Smooth muscle cell (in vitro differentiated cells): ENCODE results near the gene CROCC2. TPM values are rescaled to one million over a fixed set of nuclear protein-coding genes. Genes with fewer than 3 reads are reported as not detected.

ENCODE experiments used
- DNase-seq: peaks from one replicate; lab custom pipeline; 2025; ENCODE audit not compliant: unreplicated experiment; lab: John Stamatoyannopoulos, UW
- H2AFZ ChIP-seq: fragments of 200-600 bp; sonication (generic); 2 replicates; pipeline ENCODE4 v1.6.0; 2016; ENCODE audit warnings: antibody characterized with exemption, low read depth, mild to moderate bottlenecking
- H3F3A ChIP-seq: fragments of 200-600 bp; sonication (generic); 2 replicates; pipeline ENCODE4 v1.6.0; 2017; ENCODE audit warnings: antibody characterized with exemption, low read depth
- H3K27ac ChIP-seq: fragments of 200-600 bp; sonication (generic); 2 replicates; pipeline ENCODE4 v1.5.1; 2016; ENCODE audit warnings: low read depth, mild to moderate bottlenecking
- H3K27me3 ChIP-seq: fragments of 200-600 bp; sonication (generic); 2 replicates; pipeline ENCODE4 v1.6.1; 2016; ENCODE audit warnings: low read depth, mild to moderate bottlenecking
- H3K36me3 ChIP-seq: fragments of 200-600 bp; sonication (generic); 2 replicates; pipeline ENCODE4 v1.5.1; 2016; ENCODE audit warnings: low read depth
- H3K4me1 ChIP-seq: fragments of 200-600 bp; sonication (generic); 2 replicates; pipeline ENCODE4 v1.5.1; 2016; ENCODE audit warnings: low read depth
- H3K4me2 ChIP-seq: fragments of 200-600 bp; sonication (generic); 2 replicates; pipeline ENCODE4 v1.6.0; 2016; ENCODE audit warnings: mild to moderate bottlenecking
- H3K4me3 ChIP-seq: fragments of 200-600 bp; sonication (generic); 2 replicates; pipeline ENCODE4 v1.5.1; 2016; ENCODE audit warnings: mild to moderate bottlenecking
- H3K79me2 ChIP-seq: fragments of 200-600 bp; sonication (generic); 2 replicates; pipeline ENCODE4 v1.6.0; 2016; ENCODE audit warnings: low read depth, mild to moderate bottlenecking
- H3K9ac ChIP-seq: fragments of 200-600 bp; sonication (generic); 2 replicates; pipeline ENCODE4 v1.6.0; 2016; ENCODE audit warnings: low read depth
- H3K9me3 ChIP-seq: fragments of 200-600 bp; sonication (generic); replicated peaks from 2 replicates; pipeline ENCODE4 v1.5.1; 2016; ENCODE audit warnings: low read depth
- H4K20me1 ChIP-seq: fragments of 200-600 bp; sonication (generic); 2 replicates; pipeline ENCODE4 v1.6.0; 2016; ENCODE audit warnings: low read depth
- whole genome bisulfite sequencing: methylation state at CpG from one replicate; pipeline ENCODE4 v1.1.7; 2016; ENCODE audit warnings: low lambda C conversion rate; 5-methylcytosine and 5-hydroxymethylcytosine counted together
- polyA plus RNA-seq: library from polyadenylated mRNA; unstranded; fragments of >200 nt; fragmentation: Nextera tagmentation; extraction: Ambion mirVana; gene quantifications from 2 replicates; pipeline ENCODE4 v1.2.1, GENCODE V29; 2016
- total RNA-seq: library from RNA; depleted of rRNA; stranded (reverse); fragments of >200 nt; gene quantifications from 2 replicates; pipeline ENCODE4 v1.2.3, GENCODE V29; 2014
- TF ChIP-seq, protein P1 (sequence below): fragments of 200-600 bp; sonication (generic); IDR thresholded peaks from 2 replicates; pipeline ENCODE4 v1.5.1; 2017; ENCODE audit warnings: borderline replicate concordance, mild to moderate bottlenecking, antibody characterized with exemption; ENCODE audit not compliant: insufficient read depth, poor library complexity, severe bottlenecking

Gene CROCC2
- total and polyA plus RNA-seq, 2 experiments from 2014 or later = not detected

DNA sequence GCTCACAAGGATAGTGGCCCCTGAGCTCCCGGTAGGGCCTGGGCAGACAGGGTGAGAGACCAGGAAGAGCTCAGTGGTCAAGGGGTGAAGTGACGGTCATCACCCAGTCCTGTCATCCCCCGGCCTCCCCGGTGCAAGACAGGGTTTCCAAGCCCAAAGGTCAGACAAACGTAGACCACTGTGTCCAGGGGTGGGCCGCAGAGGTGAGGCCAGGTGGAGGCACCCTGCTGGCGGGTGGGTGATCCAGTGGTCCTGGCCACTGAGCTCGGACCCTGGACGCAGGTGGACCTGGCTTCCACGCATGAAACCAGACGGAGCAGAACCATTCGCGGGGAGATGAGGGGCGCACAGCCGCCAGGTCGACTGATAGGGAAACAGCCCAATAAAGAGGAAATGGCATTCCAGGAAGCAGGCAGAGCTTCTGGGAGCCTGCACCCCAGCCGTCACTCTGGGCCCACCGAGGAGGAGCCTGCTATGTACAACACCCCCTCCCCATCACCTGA is 77.9 kb downstream of the CROCC2 start:
- H3K9me3 ChIP-seq = no peaks in the 10 kb centered on the region
- H3K36me3 ChIP-seq = no peaks in the 10 kb centered on the region
- no peaks in the 10 kb centered on the region for H3F3A ChIP-seq
- TF ChIP-seq, protein P1, sequence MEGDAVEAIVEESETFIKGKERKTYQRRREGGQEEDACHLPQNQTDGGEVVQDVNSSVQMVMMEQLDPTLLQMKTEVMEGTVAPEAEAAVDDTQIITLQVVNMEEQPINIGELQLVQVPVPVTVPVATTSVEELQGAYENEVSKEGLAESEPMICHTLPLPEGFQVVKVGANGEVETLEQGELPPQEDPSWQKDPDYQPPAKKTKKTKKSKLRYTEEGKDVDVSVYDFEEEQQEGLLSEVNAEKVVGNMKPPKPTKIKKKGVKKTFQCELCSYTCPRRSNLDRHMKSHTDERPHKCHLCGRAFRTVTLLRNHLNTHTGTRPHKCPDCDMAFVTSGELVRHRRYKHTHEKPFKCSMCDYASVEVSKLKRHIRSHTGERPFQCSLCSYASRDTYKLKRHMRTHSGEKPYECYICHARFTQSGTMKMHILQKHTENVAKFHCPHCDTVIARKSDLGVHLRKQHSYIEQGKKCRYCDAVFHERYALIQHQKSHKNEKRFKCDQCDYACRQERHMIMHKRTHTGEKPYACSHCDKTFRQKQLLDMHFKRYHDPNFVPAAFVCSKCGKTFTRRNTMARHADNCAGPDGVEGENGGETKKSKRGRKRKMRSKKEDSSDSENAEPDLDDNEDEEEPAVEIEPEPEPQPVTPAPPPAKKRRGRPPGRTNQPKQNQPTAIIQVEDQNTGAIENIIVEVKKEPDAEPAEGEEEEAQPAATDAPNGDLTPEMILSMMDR = no peak
- H3K27ac ChIP-seq = no peak overlapping the region
- H3K79me2 ChIP-seq = no peaks in the 10 kb centered on the region
- H3K27me3 ChIP-seq = peaks cover 26% of the 10 kb centered on the region
- no peaks in the 10 kb centered on the region for H4K20me1 ChIP-seq
- H3K4me1 ChIP-seq = no peaks in the 10 kb centered on the region
- no peak overlapping the region for H2AFZ ChIP-seq
- H3K4me2 ChIP-seq = no peak overlapping the region
- 83% methylated on average over 18 of the region's 18 CpGs for WGBS
- H3K4me3 ChIP-seq = no peak overlapping the region
- no peak overlapping the region for H3K9ac ChIP-seq
- DNase-seq = no peak

DNA sequence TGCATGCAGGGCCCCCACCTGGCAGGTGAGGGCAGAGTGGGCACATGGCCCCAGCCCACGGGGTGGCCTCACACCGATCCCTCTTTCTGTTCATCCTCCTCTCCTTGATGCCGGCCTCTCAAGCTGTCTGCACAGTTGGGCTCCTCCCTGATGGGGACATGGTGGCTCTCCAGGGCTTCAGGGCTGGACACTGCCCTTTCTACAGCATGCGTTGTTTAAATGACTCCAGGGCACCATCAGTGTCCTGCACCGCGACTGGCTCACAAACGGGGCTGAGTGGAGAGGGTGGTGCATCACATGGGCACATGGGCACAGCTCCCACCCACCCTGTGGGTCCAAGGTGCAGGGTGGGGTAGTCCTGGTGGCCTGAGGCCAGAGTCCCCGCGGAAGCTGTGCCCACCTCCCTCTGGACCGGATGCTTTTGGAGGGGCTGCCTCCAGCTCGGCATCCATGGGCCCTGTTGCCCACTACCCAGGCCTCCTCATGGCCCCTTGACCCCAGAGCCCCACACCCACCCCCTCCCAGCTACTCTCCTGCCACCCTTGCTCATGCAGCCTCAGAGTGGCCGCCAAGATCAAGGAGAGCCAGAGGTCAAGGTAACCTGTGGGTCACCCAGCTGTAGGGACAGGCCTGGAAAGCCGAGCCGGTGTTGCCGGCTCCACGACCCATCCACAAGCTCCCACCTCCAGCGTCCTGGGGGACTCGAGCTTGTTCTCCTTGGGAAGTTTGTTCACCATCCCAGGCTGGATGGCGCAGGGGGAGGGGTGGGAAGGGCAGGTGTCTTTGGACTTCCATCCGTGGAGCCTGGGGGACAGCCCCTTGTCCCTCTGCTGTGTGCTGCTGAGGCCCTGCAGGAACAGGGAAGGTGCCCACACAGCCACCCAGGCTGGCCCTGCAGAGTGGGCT is 80.0 kb downstream of the CROCC2 start:
- Histone ChIP-seq H3K36me3 (no peaks in the 10 kb centered on the region), H3K4me2 (no peak overlapping the region), H4K20me1 (no peaks in the 10 kb centered on the region), H3K79me2 (no peaks in the 10 kb centered on the region), H3K9me3 (no peaks in the 10 kb centered on the region), H3K4me3 (no peak overlapping the region), H3K9ac (no peak overlapping the region), H3F3A (no peaks in the 10 kb centered on the region), H2AFZ (no peak overlapping the region), H3K27ac (no peak overlapping the region), H3K27me3 (peaks cover 26% of the 10 kb centered on the region), H3K4me1 (no peaks in the 10 kb centered on the region)
- WGBS = 85% methylated on average over 20 of the region's 20 CpGs
- TF ChIP-seq, protein P1 = no peak
- no peak for DNase-seq

DNA sequence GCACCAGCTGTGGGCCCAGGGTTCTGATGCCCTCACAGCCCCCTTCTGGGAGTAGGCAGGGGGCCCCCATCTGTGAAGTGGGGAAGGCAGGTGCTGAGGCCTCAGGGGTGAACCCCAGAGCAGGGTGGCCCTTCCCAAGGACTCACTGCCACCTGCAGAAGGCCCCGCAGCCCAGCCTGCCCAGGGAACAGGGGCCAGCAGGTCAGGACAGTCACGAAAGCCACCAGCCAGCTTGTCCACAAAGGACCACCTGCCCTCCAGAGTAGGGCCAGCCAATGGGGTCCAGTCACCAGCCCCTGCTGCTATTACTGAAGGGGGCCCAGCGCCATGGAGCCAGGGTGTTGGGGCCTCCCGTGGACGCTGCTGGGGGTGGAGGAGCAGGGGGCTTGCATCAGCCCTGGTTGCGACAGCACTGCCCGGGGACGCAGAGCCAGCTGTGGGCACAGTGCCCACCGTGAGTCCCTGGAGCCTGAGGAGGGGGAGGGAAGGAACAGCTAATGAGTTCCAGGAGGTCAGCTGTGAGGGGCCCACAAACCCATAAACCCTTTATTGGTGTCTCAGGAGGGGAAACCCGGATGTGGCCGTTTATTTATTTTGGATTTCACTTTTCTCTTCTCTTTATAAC is 80.8 kb downstream of the CROCC2 start:
- 58% methylated on average over 11 of the region's 11 CpGs for WGBS
- DNase-seq = no peak
- peaks cover 24% of the 10 kb centered on the region for H3K27me3 ChIP-seq

More for the DNA sequence above, 80.8 kb downstream of the CROCC2 start:
- Histone ChIP-seq H3K79me2 (no peaks in the 10 kb centered on the region), H3K9ac (no peak overlapping the region), H3K4me1 (no peaks in the 10 kb centered on the region), H3K9me3 (no peaks in the 10 kb centered on the region), H2AFZ (no peak overlapping the region), H3K36me3 (no peaks in the 10 kb centered on the region), H3F3A (no peaks in the 10 kb centered on the region), H3K4me2 (peak overlapping the region; percentile 26), H3K27ac (no peak overlapping the region), H4K20me1 (no peaks in the 10 kb centered on the region), H3K4me3 (no peak overlapping the region)
- TF ChIP-seq, protein P1 = no peak
